GM18505 (cell line): Measurements from ENCODE around the gene COQ7.

Experiments used
- ATAC-seq: cut with Tn5 transposase; IDR thresholded peaks from one replicate; pipeline ENCODE4 v1.9.1; 2021; ENCODE audit not compliant: unreplicated experiment
- POLR2A ChIP-seq: IDR thresholded peaks from 4 replicates; pipeline ENCODE4 v1.6.1; 2011; ENCODE audit warnings: borderline replicate concordance; ENCODE audit not compliant: insufficient read depth, insufficient read length; ENCODE audit errors: extremely low read depth

COQ7 gene

DNA sequence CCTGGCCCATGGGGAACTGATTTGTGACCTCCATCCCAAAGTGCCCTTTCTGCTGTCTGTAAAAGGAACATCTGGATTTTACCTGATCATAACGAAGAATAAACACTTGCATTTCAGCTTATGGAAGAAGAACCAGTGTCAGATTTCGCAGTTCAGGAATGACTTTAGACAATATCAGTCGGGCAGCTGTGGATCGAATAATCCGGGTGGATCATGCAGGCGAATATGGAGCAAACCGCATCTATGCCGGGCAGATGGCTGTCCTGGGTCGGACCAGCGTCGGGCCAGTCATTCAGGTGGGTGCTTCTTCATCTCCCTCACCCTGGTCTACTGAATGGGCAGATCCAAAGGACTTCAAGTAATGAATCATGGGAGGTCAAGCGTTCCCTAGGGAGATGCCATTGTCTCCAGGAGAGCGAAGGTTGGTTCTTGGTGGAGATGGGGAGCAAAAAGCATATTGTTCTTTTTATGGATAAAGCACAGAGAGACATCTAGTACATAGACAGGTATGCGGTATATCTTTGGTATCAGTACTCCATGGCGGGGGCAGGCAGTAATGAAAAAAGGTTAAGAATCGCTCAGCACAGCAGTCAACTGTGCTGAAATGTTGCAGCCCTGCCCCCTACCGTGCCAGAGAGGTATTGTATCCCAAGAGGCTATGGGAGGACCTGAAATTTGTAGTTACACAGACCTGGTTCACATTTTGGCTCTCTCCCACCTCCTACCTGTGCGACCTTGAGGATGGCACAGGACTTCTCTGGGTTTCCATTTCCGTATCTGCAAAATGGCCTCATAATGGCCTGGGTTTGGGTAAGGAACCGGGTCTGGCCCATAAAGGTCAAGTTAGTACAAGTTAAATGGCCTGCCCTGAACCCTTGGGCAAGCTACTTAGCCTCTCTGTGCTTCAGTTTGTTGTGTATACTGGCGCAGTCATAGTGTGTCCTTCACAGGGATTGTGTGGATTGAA is 4.7 kb downstream of the COQ7 start:
- no peak for ATAC-seq
- no peak for TF ChIP-seq POLR2A

DNA sequence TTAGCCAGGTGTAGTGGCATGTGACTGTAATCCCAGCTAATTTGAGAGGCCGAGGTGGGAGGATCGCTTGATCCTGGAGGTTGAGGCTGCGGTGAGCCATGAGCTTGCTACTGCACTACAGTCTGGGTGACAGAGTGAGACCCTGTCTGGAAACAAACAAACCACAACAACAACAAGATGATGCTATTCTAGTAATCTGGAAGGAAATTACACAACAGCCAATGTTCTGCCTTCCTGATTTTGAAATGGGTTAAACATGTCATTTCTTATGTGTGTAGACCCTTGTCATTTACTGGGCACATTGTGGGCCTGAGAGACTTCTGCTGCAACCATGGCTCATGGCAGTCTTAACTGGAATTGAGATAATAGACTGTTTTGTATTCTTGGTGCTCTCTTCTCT is 5.9 kb downstream of the COQ7 start:
- no peak for TF ChIP-seq POLR2A
- ATAC-seq = no peak

DNA sequence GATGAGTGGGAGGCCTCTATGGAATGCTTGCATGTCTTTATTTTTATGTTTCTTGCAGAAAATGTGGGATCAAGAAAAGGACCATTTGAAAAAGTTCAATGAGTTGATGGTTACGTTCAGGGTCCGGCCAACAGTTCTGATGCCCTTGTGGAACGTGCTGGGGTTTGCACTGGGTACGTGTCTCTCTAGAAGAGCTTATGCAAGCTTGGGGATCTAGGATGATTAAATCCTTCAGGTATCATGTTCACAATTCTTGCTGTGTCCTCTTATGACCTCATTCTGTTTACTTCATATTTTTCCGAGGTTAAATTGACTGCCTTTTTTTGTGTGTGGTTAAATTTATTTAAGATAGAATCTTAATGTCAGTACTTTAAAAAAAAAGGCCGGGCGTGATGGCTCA is 6.4 kb downstream of the COQ7 start:
- ATAC-seq = no peak
- no peak for TF ChIP-seq POLR2A

DNA sequence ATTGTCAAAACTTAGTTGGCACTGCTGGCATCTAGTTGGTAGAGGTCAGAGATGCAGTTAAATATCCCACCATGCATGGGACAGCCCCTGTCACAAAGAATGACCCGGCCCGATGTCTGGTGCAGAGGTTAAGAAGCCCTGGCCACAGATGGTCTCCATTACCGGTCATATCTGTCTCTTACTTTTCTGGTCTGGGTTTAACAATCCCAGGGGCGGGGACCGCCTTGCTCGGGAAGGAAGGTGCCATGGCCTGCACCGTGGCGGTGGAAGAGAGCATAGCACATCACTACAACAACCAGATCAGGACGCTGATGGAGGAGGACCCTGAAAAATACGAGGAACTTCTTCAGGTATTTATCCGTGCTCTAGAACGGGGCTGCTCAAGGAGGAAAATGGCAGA is 8.1 kb downstream of the COQ7 start:
- ATAC-seq = no peak
- TF ChIP-seq POLR2A = no peak

DNA sequence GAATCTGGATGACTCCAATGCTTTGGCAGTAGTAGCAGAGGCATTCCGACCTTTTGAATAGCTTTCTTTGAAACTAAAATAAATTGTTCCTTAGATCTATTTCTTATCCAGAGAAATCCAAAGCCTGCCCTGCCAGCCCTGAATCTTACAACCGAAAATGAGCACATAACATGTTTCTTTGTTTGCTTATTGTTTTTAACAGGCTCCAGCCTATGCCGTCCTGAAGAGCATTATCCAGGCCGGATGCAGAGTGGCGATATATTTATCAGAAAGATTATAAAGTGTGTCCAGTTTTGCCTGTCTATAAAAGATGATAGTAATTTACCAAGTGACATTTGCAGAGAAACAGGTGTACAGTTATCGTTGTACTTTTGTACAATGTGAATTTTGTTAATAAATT is 10.5 kb downstream of the COQ7 start:
- no peak for ATAC-seq
- no peak for TF ChIP-seq POLR2A

DNA sequence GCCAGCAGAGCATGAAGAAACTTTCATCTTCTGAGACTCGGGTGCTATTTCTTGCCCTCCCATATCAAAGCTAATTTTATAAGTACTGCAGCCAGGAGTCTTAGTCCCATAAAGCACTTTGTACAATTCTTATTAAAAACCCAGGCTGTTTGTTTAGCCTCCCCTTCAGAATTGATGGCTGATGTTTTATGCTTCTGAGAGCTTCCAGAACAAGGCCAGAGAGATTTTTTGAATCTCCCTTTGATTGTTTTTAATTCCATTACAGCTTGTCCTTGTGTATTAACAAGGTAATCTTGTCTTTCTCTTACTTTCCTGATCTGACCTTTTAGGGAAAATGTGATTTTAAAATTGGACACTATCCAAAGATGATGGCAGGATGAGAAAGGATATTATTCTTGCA is 16.3 kb downstream of the COQ7 start:
- ATAC-seq = no peak
- TF ChIP-seq POLR2A = no peak

DNA sequence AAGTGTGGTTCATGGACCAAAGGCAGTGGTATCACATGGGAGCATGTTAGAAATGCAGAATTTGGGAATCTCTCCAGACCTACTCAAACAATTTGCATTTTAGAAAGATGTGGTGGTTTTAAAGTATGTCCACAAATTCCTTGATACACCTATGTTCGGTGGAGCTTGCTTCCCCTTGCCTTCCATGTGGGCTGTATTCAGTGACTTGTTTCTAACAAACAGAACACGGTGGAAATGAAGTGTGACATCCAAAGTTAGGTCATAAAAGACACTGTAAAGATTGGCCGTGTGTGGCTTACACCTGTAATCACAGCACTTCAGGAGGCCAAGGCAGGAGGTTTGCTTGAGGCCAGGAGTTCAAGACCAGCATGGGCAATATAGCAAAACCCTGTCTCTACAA is 16.7 kb downstream of the COQ7 start:
- TF ChIP-seq POLR2A = no peak
- ATAC-seq = no peak

DNA sequence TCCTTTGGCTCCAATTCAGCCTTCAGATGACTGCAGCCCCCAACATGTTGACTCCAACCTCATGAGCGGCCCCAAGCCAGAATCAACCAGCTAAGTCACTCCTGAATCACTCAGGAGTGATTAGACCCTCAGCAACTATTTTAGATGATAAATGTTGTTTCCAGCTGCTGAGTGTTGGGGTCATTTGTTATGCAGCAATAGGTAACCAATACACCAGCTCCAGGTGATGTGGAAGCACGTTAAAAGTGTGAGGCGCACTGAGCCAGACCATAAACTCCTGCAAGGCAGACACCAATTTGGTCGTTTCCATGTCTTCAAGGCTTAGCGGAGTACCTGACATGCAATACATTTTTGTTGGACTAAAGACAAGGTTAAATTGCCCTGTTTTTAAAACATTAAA is 17.5 kb downstream of the COQ7 start:
- no peak for ATAC-seq
- no peak for TF ChIP-seq POLR2A

DNA sequence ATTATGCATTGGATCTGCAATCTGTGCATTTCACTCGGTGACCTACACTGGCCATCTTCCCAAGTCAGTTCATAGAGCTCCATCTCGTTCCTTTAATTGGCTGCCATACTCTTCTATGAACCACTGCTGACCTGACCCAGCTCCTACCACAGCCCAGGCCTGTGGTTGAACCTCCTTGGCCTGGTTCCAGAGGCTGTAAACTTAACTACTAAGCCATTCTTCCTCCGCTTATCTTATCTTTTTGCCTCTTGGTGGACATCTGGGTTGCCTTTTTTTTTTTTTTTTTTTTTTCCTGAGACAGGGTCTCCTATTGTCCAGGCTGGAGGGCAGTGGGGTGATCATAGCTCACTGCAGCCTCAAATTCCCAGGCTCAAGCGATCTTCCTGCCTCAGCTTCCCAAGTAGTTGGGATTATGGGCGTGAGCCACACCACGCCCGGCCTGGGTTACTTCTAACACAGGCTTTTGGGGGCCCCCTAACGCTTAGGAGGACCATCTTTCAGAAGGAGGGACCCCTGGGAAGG is 18.3 kb downstream of the COQ7 start:
- no peak for ATAC-seq
- TF ChIP-seq POLR2A = no peak

DNA sequence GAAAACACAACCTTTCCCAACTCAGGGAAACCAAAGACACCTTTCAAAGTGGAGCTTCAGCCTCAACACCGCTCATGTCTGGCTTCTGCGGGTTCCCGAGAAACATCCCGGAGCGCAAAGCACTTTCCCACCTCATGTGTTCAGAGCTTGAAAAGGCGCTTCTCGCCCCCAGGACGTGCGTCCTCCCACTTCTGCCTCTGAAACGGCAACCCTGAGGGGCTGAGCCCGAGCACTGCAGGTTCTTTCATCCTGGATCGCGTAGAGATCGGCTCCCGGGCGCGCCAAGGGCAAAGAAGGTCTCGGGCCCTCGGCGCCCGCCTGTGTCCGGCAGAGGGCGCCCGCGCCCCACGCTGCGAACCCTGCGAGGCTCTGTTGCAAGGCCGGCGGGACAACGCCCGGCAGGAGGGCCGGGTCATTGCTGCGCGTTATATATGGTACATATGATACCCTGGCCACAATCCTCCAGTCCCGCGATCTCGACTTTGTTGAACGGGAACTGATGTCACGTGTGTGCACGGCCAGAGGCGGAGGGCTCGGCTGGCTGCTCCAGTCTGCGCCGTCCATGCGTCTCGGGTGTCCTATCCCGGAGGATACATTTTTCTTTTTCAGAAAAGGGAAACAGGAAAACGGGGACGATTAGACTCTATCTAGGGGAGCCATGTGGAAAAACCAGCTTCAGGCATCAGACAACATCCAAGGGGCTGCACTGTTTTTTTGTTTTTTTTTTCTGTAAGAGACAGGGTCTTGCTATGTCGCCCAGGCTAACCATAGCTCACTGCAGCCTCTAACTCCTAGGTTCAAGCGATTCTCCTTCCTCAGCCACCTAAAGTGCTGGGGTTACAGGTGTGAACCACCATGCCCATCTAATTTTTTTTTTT is 19.1 kb downstream of the COQ7 start:
- ATAC-seq = peak; percentile 66
- TF ChIP-seq POLR2A = peak; percentile 33

DNA sequence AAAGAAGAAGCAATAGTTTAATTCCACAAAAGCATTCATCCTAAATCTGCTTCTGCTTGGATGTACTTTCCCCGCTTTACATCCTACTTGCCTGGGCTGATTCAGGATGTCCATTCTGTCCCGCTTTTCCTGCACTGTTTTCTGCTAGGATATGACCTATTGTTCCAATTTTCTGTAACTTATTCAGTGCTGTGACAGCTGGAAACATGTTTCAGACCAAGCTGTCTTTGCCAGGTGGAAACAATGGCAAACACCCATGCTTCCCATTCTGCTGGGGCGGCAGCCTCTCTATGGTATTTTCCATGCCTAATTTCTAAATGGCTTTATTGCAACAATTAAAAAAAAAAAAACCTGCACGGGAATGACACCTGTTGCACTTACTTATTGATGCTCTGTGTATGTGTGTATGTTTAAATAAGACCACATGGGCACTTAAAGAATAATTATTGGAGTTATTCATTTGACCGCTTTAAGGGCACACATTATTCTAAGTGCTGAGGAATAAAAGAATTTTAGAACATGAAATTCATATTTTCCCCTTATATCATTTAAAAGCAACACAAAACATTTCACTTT is 21.0 kb downstream of the COQ7 start:
- ATAC-seq = no peak
- TF ChIP-seq POLR2A = no peak

DNA sequence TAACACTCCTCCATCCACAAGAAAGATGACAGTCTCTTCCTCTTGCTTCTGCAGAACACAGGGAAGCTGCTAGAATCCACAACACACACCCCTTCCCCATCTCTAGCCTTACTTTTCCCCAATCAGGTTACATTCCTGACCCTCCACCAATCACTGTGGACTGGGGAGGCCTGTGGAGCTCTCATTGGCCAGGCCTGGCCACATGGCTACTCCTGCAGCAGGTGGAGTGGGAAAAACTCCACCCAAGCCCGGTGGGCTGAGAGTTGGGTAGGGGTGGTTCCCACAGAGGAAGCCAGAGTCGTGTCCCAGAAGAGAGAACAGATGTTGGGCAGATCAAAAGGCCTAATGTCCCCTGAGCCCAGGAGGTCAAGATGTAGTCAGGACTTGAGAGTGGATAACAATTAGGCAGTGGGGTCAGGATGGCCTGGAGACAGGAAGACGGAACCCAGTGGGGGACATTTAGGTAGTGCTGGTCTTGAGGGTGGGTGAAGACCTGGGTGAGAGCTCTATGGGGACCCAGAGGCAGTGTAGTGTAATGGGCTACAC is 22.1 kb downstream of the COQ7 start:
- TF ChIP-seq POLR2A = no peak
- ATAC-seq = no peak

DNA sequence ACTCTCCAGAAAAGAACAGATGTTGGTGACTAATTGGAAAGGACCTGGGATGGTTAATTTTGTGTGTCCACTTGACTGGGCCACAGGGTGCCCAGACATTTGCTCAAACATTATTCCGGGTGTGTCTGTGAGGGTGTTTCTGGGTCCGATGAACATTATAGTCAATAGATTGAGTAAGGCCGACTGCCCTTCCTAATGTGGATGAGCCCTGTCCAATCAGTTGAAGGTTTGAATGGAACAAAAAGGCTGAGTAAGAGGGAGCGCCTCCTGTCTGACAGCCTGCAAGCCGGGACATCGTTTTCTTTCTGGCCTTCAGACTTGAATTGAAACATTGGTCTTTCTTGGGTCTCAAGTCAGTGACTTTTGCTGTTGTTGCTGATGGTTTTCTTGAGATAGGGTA is 23.5 kb downstream of the COQ7 start:
- ATAC-seq = no peak
- TF ChIP-seq POLR2A = no peak
